ENCODE data around the gene PBX2. TPM values are rescaled to one million over a fixed set of nuclear protein-coding genes. Genes with fewer than 3 reads are reported as not detected.
"Not testable (repeated sequence)": the region's sequence is repeated elsewhere in the genome, so short reads cannot be mapped to it uniquely, and the experiment has no call there.

The PBX2 gene
- total RNA-seq, 1 donor from 2014 or later, result 206 TPM

DNA sequence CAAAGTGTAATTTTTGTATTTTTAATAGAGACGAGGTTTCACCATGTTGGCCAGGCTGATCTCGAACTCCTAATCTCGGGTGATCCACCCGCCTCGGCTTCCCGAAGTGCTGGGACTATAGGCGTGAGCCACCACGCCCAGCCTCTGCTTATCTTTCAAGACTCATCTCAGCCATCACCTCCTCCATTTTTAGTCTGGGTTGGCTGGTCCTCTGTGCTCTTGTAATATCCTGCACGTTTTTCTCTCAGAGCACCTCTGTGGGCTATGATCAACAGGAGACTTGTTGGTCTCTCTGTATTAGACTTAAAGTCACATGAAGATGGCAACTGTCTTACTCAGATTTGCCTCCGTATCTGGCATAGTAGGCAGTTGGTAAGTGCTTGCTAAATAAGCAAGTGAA lies 26.3 kb upstream of the PBX2 start:
- DNase-seq (ENCODE audit: low read depth, low spot score), result no peak
- TF ChIP-seq, protein P1, sequence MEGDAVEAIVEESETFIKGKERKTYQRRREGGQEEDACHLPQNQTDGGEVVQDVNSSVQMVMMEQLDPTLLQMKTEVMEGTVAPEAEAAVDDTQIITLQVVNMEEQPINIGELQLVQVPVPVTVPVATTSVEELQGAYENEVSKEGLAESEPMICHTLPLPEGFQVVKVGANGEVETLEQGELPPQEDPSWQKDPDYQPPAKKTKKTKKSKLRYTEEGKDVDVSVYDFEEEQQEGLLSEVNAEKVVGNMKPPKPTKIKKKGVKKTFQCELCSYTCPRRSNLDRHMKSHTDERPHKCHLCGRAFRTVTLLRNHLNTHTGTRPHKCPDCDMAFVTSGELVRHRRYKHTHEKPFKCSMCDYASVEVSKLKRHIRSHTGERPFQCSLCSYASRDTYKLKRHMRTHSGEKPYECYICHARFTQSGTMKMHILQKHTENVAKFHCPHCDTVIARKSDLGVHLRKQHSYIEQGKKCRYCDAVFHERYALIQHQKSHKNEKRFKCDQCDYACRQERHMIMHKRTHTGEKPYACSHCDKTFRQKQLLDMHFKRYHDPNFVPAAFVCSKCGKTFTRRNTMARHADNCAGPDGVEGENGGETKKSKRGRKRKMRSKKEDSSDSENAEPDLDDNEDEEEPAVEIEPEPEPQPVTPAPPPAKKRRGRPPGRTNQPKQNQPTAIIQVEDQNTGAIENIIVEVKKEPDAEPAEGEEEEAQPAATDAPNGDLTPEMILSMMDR (conservative IDR thresholded peaks at IDR 0.05), result no peak
- no peaks in the 10 kb centered on the region for H3K4me1 Mint-ChIP-seq
- H3K36me3 Mint-ChIP-seq (ENCODE audit: low read depth), result no peaks in the 10 kb centered on the region
- H3K4me3 Mint-ChIP-seq, result no peak overlapping the region
- H3K27me3 Mint-ChIP-seq (ENCODE audit: low read depth), result no peaks in the 10 kb centered on the region
- no peak overlapping the region for H3K27ac Mint-ChIP-seq (ENCODE audit: unreplicated experiment)
- H3K9me3 Mint-ChIP-seq, result no peaks in the 10 kb centered on the region

DNA sequence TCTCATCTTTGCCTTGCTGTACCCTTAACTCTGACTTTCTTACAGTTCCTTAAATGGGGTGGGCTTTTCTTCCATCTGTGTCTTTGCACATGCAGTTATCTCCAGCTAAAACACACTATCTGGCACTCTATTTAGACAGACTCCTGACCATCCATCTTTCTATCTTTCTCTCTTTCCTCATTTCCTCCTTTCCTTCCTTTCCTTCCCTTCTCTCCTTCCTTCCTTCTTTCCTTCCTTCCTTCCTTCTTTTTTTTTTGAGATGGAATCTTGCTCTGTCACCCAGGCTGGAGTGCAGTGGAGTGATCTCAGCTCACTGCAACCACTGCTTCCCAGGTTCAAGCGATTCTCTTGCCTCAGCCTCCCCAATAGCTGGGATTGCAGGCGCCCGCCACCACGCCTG lies 25.6 kb upstream of the PBX2 start:
- Mint-ChIP-seq H3K27ac (ENCODE audit: unreplicated experiment) (no peak overlapping the region), H3K4me1 (no peaks in the 10 kb centered on the region), H3K4me3 (no peak overlapping the region), H3K36me3 (ENCODE audit: low read depth) (no peaks in the 10 kb centered on the region), H3K27me3 (ENCODE audit: low read depth) (no peaks in the 10 kb centered on the region), H3K9me3 (no peaks in the 10 kb centered on the region)
- TF ChIP-seq, protein P1 (conservative IDR thresholded peaks at IDR 0.05), result no peak
- DNase-seq (ENCODE audit: low read depth, low spot score), result no peak

DNA sequence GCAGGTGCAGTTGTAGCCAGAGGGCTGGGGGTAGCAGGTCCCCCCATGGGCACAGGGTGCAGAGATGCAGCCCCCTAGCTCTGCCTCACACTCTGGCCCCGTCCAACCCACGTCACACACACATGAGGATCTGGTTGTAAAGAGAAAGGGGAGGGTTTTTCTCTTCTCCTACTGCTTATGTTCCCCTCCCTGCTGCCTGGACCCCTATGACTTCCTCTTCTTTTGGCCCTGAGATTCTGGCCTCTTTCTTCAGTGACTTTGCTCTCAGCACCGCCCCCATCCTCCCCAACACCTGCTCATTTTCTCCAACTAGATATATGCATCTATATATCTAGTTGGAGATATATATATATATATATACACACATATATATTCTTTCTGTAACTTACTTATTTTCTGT lies 24.1 kb upstream of the PBX2 start:
- Mint-ChIP-seq H3K9me3 (no peaks in the 10 kb centered on the region), H3K4me1 (no peaks in the 10 kb centered on the region), H3K4me3 (no peak overlapping the region), H3K36me3 (ENCODE audit: low read depth) (no peaks in the 10 kb centered on the region), H3K27me3 (ENCODE audit: low read depth) (no peaks in the 10 kb centered on the region), H3K27ac (ENCODE audit: unreplicated experiment) (no peak overlapping the region)
- TF ChIP-seq, protein P1 (conservative IDR thresholded peaks at IDR 0.05), result no peak
- no peak for DNase-seq (ENCODE audit: low read depth, low spot score)

DNA sequence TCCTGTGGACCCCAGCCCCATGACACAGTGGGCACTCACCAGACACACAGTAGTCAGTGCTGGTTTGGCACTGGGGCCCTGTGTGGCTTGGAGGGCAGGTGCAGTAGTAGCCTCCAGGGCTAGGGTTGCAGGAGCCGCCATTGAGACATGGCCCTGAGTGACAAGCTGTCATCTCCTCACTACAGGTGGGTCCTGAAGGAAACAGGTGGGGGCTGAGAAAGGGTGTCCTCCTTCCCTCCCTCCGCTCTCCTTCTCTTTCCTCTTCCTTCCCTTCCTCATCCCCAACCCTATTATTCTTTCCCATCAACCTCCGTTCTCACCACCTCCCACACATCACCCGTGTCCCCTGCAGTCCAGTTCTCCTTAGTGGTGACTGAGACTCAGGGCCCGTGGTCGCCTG lies 23.6 kb upstream of the PBX2 start:
- no peak overlapping the region for H3K4me3 Mint-ChIP-seq
- H3K36me3 Mint-ChIP-seq (ENCODE audit: low read depth), result no peaks in the 10 kb centered on the region
- TF ChIP-seq, protein P1 (conservative IDR thresholded peaks at IDR 0.05), result no peak
- H3K9me3 Mint-ChIP-seq, result peaks cover 2% of the 10 kb centered on the region
- H3K27me3 Mint-ChIP-seq (ENCODE audit: low read depth), result no peaks in the 10 kb centered on the region
- no peak overlapping the region for H3K27ac Mint-ChIP-seq (ENCODE audit: unreplicated experiment)
- H3K4me1 Mint-ChIP-seq, result no peaks in the 10 kb centered on the region
- no peak for DNase-seq (ENCODE audit: low read depth, low spot score)

DNA sequence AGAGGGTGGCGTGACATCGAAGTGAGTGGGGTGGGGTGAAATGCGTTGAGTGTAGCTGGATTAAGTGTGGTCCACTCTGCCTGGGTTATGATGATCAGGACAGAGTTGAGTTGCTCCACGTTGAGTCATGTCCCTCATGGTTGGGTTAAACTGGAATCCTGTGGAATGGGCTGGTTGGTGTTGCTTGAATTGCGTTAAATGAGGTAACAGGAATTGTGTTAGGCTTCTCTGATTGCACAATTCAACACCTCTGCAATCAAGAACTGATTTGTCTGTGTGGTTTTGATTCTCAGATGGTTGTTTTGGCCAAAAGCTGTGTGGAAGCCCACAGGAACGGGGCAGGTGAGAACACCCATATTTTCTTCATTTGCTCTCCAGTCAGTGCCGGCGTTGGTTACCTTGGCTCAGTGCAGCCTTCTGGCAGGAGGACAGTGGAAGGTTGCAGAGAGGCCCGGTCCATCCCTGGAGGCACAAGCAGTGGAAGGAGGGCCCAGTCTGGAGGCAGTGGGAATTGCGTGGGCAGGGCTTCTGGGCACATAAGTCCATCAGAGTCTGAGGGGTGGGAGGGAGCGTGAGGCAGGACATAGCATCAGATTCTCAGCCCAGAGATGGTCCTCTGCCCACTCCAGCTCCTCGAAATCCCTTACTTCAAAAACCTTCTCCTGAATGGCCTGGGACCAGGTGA lies 22.2 kb upstream of the PBX2 start:
- DNase-seq (ENCODE audit: low read depth, low spot score), result no peak
- no peaks in the 10 kb centered on the region for H3K4me1 Mint-ChIP-seq
- peaks cover 2% of the 10 kb centered on the region for H3K9me3 Mint-ChIP-seq
- H3K27me3 Mint-ChIP-seq (ENCODE audit: low read depth), result no peaks in the 10 kb centered on the region
- H3K27ac Mint-ChIP-seq (ENCODE audit: unreplicated experiment), result no peak overlapping the region
- H3K4me3 Mint-ChIP-seq, result no peak overlapping the region
- H3K36me3 Mint-ChIP-seq (ENCODE audit: low read depth), result no peaks in the 10 kb centered on the region
- TF ChIP-seq, protein P1 (conservative IDR thresholded peaks at IDR 0.05), result no peak

DNA sequence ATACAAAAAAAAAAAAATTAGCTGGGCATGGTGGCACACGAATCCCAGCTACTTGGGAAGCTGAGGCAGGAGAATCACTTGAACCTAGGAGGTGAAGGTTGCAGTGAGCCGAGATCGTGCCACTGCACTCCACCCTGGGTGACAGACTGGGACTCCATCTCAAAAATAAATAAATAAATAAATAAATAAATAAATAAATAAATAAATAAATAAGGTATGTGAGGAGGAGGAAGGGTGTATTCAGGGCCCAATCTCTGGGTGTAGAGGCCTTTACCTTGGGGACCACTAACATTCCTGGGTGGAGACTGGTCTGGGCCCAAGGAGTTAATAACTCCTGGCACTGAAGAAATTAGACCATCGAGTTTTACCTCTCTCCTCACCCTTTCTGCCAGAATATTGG lies 21.4 kb upstream of the PBX2 start:
- not testable (repeated sequence) for H3K36me3 Mint-ChIP-seq (ENCODE audit: low read depth); H3K27ac Mint-ChIP-seq (ENCODE audit: unreplicated experiment); H3K4me3 Mint-ChIP-seq; H3K9me3 Mint-ChIP-seq; H3K4me1 Mint-ChIP-seq; H3K27me3 Mint-ChIP-seq (ENCODE audit: low read depth); DNase-seq (ENCODE audit: low read depth, low spot score)
